HL-60 (cell line): Measurements from ENCODE around the gene CABP7.

Source experiments
- DNase-seq, 2 experiments: peaks; one replicate each; pipeline ENCODE4 v3.0.0-alpha.2; 2010 to 2020; ENCODE audit warnings: low read depth in 1 of 2, low spot score in 1 of 2
- H3K27ac ChIP-seq: fragments of 250-450 bp; sonication (Bioruptor Pico); replicated peaks from 2 replicates; pipeline ENCODE4 v1.5.1; 2020; ENCODE audit warnings: mild to moderate bottlenecking, moderate library complexity
- H3K27me3 ChIP-seq: fragments of 250-450 bp; sonication (Bioruptor Pico); 2 replicates; pipeline ENCODE4 v1.5.1; 2021; ENCODE audit warnings: mild to moderate bottlenecking, moderate library complexity; ENCODE audit not compliant: insufficient read depth, poor library complexity, severe bottlenecking
- H3K4me3 ChIP-seq: replicated peaks from 2 replicates; pipeline ENCODE4 v1.5.1; 2011; ENCODE audit warnings: mild to moderate bottlenecking, control low read depth, low read length; ENCODE audit not compliant: insufficient read depth
- GABPA ChIP-seq: IDR thresholded peaks from 2 replicates; pipeline ENCODE4 v1.6.1; 2012; ENCODE audit warnings: low read depth
- POLR2AphosphoS5 ChIP-seq: IDR thresholded peaks from 2 replicates; pipeline ENCODE4 v1.6.1; 2012; ENCODE audit warnings: low read depth
- SPI1 ChIP-seq: IDR thresholded peaks from 2 replicates; pipeline ENCODE4 v1.6.1; 2012; ENCODE audit warnings: low read depth, mild to moderate bottlenecking, borderline replicate concordance
- TF ChIP-seq, protein P1 (sequence below): IDR thresholded peaks from one replicate; pipeline ENCODE4 v1.5.1; 2011; ENCODE audit warnings: low read length, control low read depth, inconsistent platforms; ENCODE audit not compliant: insufficient read depth
- TF ChIP-seq, protein P2 (sequence below): IDR thresholded peaks from 2 replicates; pipeline ENCODE4 v1.6.1; 2012; ENCODE audit warnings: low read depth; ENCODE audit not compliant: insufficient replicate concordance

CABP7 gene

DNA sequence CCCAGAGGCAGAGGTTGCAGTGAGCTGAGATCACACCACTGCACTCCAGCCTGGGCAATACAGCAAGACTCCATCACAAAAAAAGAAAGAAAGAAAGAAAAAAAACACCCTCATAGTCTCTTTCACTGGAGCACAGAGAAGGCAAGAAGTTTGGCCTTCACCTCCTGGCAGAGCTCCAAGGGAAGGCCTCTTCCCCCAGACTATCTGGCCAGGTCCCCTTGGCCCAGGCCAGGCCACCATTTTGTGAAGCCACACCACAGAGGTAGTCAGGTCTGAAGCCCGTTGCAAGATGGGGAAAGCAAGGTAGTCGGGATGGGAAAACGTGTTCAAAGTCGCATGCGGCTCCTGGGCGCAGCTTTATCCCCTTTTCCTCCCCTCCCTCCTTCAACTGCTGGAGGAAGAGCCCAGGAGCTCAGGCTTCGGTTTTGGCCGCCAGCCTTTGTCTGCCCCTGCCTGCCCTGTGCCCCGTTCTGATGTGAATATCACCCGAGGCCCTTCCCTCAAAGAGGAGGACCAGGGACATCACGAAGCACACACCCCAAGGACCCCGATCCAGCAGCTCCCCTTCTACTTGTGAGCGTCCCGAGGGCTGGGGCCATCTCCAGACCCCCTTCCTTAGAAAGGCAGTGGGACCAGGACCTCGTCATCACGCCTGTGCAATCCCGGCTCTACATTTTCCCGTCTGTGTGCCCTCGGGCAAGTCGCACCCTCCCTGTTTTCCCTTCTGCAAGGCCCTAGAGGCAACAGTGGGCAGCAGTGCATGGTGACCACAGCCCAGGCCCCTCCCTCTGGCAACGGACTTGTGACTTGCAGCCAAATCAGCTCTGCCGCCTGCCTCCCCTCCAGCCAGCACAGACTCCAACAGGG, 17.7 kb downstream of the CABP7 start:
- Histone ChIP-seq H3K27ac (no peak overlapping the region), H3K4me3 (no peak overlapping the region), H3K27me3 (no peaks in the 10 kb centered on the region)
- DNase-seq, result no peak
- TF ChIP-seq, protein P1, sequence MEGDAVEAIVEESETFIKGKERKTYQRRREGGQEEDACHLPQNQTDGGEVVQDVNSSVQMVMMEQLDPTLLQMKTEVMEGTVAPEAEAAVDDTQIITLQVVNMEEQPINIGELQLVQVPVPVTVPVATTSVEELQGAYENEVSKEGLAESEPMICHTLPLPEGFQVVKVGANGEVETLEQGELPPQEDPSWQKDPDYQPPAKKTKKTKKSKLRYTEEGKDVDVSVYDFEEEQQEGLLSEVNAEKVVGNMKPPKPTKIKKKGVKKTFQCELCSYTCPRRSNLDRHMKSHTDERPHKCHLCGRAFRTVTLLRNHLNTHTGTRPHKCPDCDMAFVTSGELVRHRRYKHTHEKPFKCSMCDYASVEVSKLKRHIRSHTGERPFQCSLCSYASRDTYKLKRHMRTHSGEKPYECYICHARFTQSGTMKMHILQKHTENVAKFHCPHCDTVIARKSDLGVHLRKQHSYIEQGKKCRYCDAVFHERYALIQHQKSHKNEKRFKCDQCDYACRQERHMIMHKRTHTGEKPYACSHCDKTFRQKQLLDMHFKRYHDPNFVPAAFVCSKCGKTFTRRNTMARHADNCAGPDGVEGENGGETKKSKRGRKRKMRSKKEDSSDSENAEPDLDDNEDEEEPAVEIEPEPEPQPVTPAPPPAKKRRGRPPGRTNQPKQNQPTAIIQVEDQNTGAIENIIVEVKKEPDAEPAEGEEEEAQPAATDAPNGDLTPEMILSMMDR, result no peak
- no peak for TF ChIP-seq POLR2AphosphoS5
- TF ChIP-seq, protein P2, sequence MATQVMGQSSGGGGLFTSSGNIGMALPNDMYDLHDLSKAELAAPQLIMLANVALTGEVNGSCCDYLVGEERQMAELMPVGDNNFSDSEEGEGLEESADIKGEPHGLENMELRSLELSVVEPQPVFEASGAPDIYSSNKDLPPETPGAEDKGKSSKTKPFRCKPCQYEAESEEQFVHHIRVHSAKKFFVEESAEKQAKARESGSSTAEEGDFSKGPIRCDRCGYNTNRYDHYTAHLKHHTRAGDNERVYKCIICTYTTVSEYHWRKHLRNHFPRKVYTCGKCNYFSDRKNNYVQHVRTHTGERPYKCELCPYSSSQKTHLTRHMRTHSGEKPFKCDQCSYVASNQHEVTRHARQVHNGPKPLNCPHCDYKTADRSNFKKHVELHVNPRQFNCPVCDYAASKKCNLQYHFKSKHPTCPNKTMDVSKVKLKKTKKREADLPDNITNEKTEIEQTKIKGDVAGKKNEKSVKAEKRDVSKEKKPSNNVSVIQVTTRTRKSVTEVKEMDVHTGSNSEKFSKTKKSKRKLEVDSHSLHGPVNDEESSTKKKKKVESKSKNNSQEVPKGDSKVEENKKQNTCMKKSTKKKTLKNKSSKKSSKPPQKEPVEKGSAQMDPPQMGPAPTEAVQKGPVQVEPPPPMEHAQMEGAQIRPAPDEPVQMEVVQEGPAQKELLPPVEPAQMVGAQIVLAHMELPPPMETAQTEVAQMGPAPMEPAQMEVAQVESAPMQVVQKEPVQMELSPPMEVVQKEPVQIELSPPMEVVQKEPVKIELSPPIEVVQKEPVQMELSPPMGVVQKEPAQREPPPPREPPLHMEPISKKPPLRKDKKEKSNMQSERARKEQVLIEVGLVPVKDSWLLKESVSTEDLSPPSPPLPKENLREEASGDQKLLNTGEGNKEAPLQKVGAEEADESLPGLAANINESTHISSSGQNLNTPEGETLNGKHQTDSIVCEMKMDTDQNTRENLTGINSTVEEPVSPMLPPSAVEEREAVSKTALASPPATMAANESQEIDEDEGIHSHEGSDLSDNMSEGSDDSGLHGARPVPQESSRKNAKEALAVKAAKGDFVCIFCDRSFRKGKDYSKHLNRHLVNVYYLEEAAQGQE, result no peak
- no peak for TF ChIP-seq GABPA
- no peak for TF ChIP-seq SPI1

DNA sequence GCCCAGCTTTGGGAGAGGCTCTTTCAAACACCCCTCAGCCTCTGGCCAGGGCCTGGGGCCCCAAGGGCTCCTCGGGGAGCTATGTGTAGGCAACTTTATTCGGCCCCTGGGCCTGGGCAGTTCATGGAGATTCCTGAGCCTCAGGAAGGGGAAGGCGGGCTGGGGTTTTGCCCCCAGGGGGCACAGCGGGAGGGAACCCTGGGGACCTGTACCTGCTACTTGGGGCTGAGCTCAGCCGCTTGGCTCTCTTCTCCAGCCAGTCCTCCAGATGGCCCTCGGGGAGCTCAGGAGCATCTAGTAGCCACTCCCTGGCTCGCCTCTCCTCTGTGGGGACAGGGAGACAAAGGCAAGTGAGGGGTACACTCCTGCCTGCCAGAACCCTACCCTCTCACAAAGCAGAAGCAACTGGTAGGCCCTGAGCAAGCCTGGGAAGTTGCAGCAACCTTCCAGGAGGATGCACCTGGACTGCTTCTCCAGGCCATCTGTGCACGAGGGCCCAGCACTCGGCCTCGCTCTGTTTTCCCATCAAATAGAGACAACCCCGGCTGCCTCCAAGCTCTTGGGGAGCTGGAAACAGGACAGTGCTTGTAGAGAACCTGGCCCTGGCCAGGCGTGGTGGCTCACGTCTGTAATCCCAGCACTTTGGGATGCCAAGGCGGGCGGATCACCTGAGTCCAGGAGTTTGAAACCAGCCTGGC, 18.5 kb downstream of the CABP7 start:
- no peaks in the 10 kb centered on the region for H3K27me3 ChIP-seq
- H3K27ac ChIP-seq, result no peak overlapping the region
- H3K4me3 ChIP-seq, result no peak overlapping the region
- DNase-seq, result no peak
- TF ChIP-seq, protein P1, result no peak
- no peak for TF ChIP-seq POLR2AphosphoS5
- TF ChIP-seq SPI1, result no peak
- no peak for TF ChIP-seq GABPA
- TF ChIP-seq, protein P2, result no peak

DNA sequence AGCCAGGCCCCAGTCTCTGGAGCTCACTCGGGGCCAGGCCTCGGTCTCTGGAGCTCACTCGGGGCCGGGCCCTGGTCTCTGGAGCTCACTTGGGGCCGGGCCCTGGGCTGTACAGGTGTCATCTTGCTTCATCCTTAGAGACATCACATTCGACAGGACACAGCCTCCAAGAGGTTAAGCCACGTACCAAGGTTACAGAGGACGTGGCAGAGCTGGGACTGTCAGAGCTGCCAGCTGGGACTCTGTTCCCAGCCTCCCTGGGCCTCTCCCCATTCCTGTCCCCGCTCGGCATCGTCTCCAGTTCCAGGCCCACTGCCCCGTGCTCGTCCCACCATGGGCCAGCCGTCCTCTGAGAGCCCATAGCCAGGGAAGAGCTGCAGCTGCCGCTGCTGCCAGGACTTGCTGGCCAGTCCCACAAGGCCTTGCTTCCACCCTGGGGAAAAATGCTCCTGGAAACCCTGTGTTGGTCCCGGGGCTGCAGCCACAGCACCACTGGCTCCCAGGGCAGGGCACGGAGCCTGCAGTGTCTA, 19.6 kb downstream of the CABP7 start:
- DNase-seq, result no peak

More for the DNA sequence above, 19.6 kb downstream of the CABP7 start:
- no peak overlapping the region for H3K4me3 ChIP-seq
- TF ChIP-seq POLR2AphosphoS5 (no peak), GABPA (no peak), SPI1 (no peak)
- TF ChIP-seq, protein P2, result no peak
- TF ChIP-seq, protein P1, result no peak
- H3K27me3 ChIP-seq, result no peaks in the 10 kb centered on the region
- no peak overlapping the region for H3K27ac ChIP-seq
